HCT116 (cell line): ENCODE data around the gene LRG1. TPM values are rescaled to one million over a fixed set of nuclear protein-coding genes. Genes with fewer than 3 reads are reported as not detected.

Experiments
- ATAC-seq: fragments of 200-7000 bp; cut with Tn5 transposase; 2 replicates; pipeline ENCODE4 v1.9.1; 2020; ENCODE audit warnings: mild to moderate bottlenecking, moderate library complexity
- BruUV-seq: library from RNA; stranded (reverse); fragments of 400-500 nt; replicated peaks from 2 replicates; lab custom pipeline; 2021; lab: Mats Ljungman, UMichigan
- CTCF ChIA-PET: fragments of 300-600 bp; sonication (Branson Sonifier 250); formaldehyde crosslinking; loops from one replicate; lab custom pipeline; 2021; ENCODE audit warnings: antibody characterized with exemption; lab: Charles Lee
- POLR2A ChIA-PET: fragments of 300-600, 350-600 bp; sonication (Branson Sonifier 250); formaldehyde crosslinking; loops from one replicate; lab custom pipeline; 2021; ENCODE audit warnings: antibody characterized with exemption; lab: Charles Lee
- RAD21 ChIA-PET, 2 experiments: fragments of 300-600 bp; sonication (Branson Sonifier 250); formaldehyde crosslinking; loops; one replicate each; lab custom pipeline; 2023; ENCODE audit warnings: low total read pairs in 2 of 2; ENCODE audit not compliant: uncharacterized antibody in 2 of 2, unreplicated experiment in 2 of 2, low non-redundant PET in 1 of 2; lab: Charles Lee
- DNase-seq: peaks from one replicate; pipeline ENCODE4 v3.0.0-alpha.2; 2010; ENCODE audit warnings: low read depth, low spot score
- H2AFZ ChIP-seq: fragments of 200-600 bp; shearing (Covaris generic), sonication (generic); 2 replicates; pipeline ENCODE4 v1.6.1; 2017; ENCODE audit warnings: low read depth, mixed run types, mixed read lengths, antibody characterized with exemption, low read length; ENCODE audit not compliant: poor library complexity, severe bottlenecking
- H3K27ac ChIP-seq: 2 replicates; pipeline ENCODE4 v1.5.1; 2012; ENCODE audit warnings: low read depth, low read length
- H3K27me3 ChIP-seq: fragments of 200-600 bp; sonication (generic); 2 replicates; pipeline ENCODE4 v1.6.1; 2016; ENCODE audit warnings: mixed run types, low read length, mixed read lengths; ENCODE audit not compliant: insufficient read depth
- H3K36me3 ChIP-seq, 2 experiments: fragments of 200-500 bp in 1 of 2; fragments of 200-600 bp in 1 of 2; sonication (Bioruptor generic) in 1 of 2; sonication (generic) in 1 of 2; 2 replicates each; pipeline versions ENCODE4 v1.5.1 to v1.6.1; 2014 to 2016; ENCODE audit warnings: low read length in 2 of 2, inconsistent platforms in 1 of 2, mixed read lengths in 1 of 2, mixed run types in 1 of 2; ENCODE audit not compliant: insufficient read depth in 2 of 2, control insufficient read depth in 1 of 2
- H3K4me1 ChIP-seq, 2 experiments: fragments of 200-600 bp in 1 of 2; sonication (generic) in 1 of 2; 2 replicates each; pipeline versions ENCODE4 v1.5.1 to v1.6.1; 2012 to 2017; ENCODE audit warnings: low read length in 2 of 2, inconsistent platforms in 1 of 2, mild to moderate bottlenecking in 1 of 2, mixed read lengths in 1 of 2, mixed run types in 1 of 2, moderate library complexity in 1 of 2; ENCODE audit not compliant: insufficient read depth in 2 of 2, control insufficient read depth in 1 of 2
- H3K4me2 ChIP-seq: fragments of 200-600 bp; sonication (generic); 2 replicates; pipeline ENCODE4 v1.6.1; 2017; ENCODE audit warnings: mixed run types, low read length, mixed read lengths
- H3K4me3 ChIP-seq, 2 experiments: fragments of 200-600 bp in 1 of 2; sonication (generic) in 1 of 2; replicated peaks in 1 of 2; 2 replicates each; pipeline ENCODE4 v1.5.1; 2011 to 2016; ENCODE audit warnings: low read length in 2 of 2, control low read depth in 1 of 2, low read depth in 1 of 2, mild to moderate bottlenecking in 1 of 2, mixed read lengths in 1 of 2, mixed run types in 1 of 2
- H3K79me2 ChIP-seq: fragments of 200-600 bp; sonication (generic); 2 replicates; pipeline ENCODE4 v1.6.1; 2017; ENCODE audit warnings: mild to moderate bottlenecking, mixed run types, low read length, moderate library complexity, mixed read lengths; ENCODE audit not compliant: insufficient read depth
- H3K9ac ChIP-seq: fragments of 200-600 bp; sonication (generic); 2 replicates; pipeline ENCODE4 v1.6.1; 2016; ENCODE audit warnings: low read length, mixed read lengths
- H3K9me2 ChIP-seq: fragments of 200-600 bp; sonication (generic), shearing (Covaris generic); 2 replicates; pipeline ENCODE4 v1.6.1; 2017; ENCODE audit warnings: mixed run types, mild to moderate bottlenecking, moderate library complexity; ENCODE audit not compliant: insufficient read depth
- H3K9me3 ChIP-seq, 2 experiments: fragments of 200-500 bp in 1 of 2; fragments of 200-600 bp in 1 of 2; sonication (Bioruptor generic) in 1 of 2; sonication (generic) in 1 of 2; 2 replicates each; pipeline ENCODE4 v1.6.1; 2014 to 2017; ENCODE audit warnings: low read length in 2 of 2, mixed read lengths in 2 of 2, inconsistent platforms in 1 of 2, low read depth in 1 of 2, mild to moderate bottlenecking in 1 of 2, mixed run types in 1 of 2, moderate library complexity in 1 of 2; ENCODE audit not compliant: control insufficient read depth in 1 of 2, insufficient read depth in 1 of 2
- H4K20me1 ChIP-seq: fragments of 200-600 bp; sonication (generic), shearing (Covaris generic); 2 replicates; pipeline ENCODE4 v1.6.1; 2017; ENCODE audit warnings: mixed run types, mild to moderate bottlenecking, moderate library complexity; ENCODE audit not compliant: insufficient read depth
- CBX3 ChIP-seq: IDR thresholded peaks from 2 replicates; pipeline ENCODE4 v1.6.1; 2012; ENCODE audit warnings: low read depth
- EGR1 ChIP-seq: IDR thresholded peaks from 2 replicates; pipeline ENCODE4 v1.6.1; 2012; ENCODE audit warnings: low read depth
- EZH2phosphoT487 ChIP-seq: fragments of 200-600 bp; IDR thresholded peaks from 2 replicates; pipeline ENCODE4 v1.6.1; 2018; ENCODE audit warnings: antibody characterized with exemption, borderline replicate concordance
- FOSL1 ChIP-seq: IDR thresholded peaks from 2 replicates; pipeline ENCODE4 v1.6.1; 2012; ENCODE audit warnings: low read depth
- JUND ChIP-seq: IDR thresholded peaks from 2 replicates; pipeline ENCODE4 v1.6.1; 2012
- POLR2A ChIP-seq: IDR thresholded peaks from 2 replicates; pipeline ENCODE4 v1.7.0; 2011; ENCODE audit warnings: borderline replicate concordance; ENCODE audit not compliant: insufficient read depth, insufficient read length; ENCODE audit errors: extremely low read depth
- SIN3A ChIP-seq: IDR thresholded peaks from 2 replicates; pipeline ENCODE4 v1.6.1; 2012; ENCODE audit warnings: low read depth
- SP1 ChIP-seq: IDR thresholded peaks from 2 replicates; pipeline ENCODE4 v1.6.1; 2012; ENCODE audit warnings: low read depth
- TCF7L2 ChIP-seq: IDR thresholded peaks from 2 replicates; pipeline ENCODE4 v1.7.0; 2011; ENCODE audit warnings: borderline replicate concordance, inconsistent platforms; ENCODE audit not compliant: insufficient read depth, insufficient read length; ENCODE audit errors: extremely low read depth
- ZFX ChIP-seq: fragments of 450-650 bp; IDR thresholded peaks from 2 replicates; pipeline ENCODE4 v1.6.1; 2017
- intact Hi-C: fragments of 100-400 bp; cut with micrococcal nuclease; formaldehyde crosslinking; loops from 2 replicates; pipeline ENCODE4 v1.10.0; 2022
- total RNA-seq: library from RNA; stranded (reverse); gene quantifications from one replicate; pipeline ENCODE4 v1.2.1, GENCODE V29; 2021; ENCODE audit not compliant: unreplicated experiment
- TF ChIP-seq, protein P1 (sequence below), 3 experiments: fragments of 200-600 bp in 1 of 3; sonication (generic) in 1 of 3; IDR thresholded peaks in 2 of 3; conservative IDR thresholded peaks in 1 of 3; 2 replicates each; pipeline ENCODE4 v1.5.1; 2012 to 2017; ENCODE audit warnings: low read depth in 2 of 3, low read length in 2 of 3, antibody characterized with exemption in 1 of 3, borderline replicate concordance in 1 of 3, control low read depth in 1 of 3, mild to moderate bottlenecking in 1 of 3, mixed read lengths in 1 of 3, mixed run types in 1 of 3, moderate library complexity in 1 of 3; ENCODE audit not compliant: insufficient read depth in 1 of 3
- TF ChIP-seq, protein P2 (sequence below): IDR thresholded peaks from 2 replicates; pipeline ENCODE4 v1.6.1; 2011; ENCODE audit warnings: mild to moderate bottlenecking, low read length, moderate library complexity; ENCODE audit not compliant: insufficient replicate concordance; ENCODE audit errors: extremely low read depth
- TF ChIP-seq, protein P3 (sequence below): IDR thresholded peaks from 2 replicates; pipeline ENCODE4 v1.6.1; 2012

LRG1 gene
- total RNA-seq, 1 experiment from 2014 or later, result 1.3 TPM

DNA sequence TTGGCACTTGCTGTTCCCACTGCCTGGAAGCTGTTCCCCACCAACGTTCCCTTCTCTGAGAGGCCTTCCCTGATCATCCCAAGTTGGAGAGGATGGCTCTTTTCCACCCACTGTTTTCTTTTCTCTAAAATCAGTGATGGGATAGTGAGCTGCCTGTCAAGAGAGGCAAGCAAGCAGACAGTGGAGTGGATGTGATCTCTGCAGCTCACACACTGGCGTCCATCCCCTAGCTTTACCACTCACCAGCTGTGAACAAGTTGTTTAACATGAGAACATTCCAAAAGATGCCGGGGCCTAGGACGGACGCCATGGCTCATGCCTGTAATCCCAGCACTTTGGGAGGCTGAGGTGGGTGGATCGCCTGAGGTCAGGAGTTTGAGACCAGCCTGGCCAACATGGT, 47.7 kb upstream of the LRG1 start (continued):
- TF ChIP-seq, protein P1, sequence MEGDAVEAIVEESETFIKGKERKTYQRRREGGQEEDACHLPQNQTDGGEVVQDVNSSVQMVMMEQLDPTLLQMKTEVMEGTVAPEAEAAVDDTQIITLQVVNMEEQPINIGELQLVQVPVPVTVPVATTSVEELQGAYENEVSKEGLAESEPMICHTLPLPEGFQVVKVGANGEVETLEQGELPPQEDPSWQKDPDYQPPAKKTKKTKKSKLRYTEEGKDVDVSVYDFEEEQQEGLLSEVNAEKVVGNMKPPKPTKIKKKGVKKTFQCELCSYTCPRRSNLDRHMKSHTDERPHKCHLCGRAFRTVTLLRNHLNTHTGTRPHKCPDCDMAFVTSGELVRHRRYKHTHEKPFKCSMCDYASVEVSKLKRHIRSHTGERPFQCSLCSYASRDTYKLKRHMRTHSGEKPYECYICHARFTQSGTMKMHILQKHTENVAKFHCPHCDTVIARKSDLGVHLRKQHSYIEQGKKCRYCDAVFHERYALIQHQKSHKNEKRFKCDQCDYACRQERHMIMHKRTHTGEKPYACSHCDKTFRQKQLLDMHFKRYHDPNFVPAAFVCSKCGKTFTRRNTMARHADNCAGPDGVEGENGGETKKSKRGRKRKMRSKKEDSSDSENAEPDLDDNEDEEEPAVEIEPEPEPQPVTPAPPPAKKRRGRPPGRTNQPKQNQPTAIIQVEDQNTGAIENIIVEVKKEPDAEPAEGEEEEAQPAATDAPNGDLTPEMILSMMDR (IDR thresholded peaks at IDR 0.05 in 2 of 3, conservative IDR thresholded peaks at IDR 0.05 in 1 of 3; ENCODE audit: borderline replicate concordance in 1 of 3, insufficient read depth in 1 of 3, low read depth in 2 of 3, low read length in 2 of 3), result no peak
- no peak for TF ChIP-seq TCF7L2
- no peak for TF ChIP-seq SIN3A
- TF ChIP-seq POLR2A, result no peak
- TF ChIP-seq JUND, result no peak
- TF ChIP-seq, protein P2, sequence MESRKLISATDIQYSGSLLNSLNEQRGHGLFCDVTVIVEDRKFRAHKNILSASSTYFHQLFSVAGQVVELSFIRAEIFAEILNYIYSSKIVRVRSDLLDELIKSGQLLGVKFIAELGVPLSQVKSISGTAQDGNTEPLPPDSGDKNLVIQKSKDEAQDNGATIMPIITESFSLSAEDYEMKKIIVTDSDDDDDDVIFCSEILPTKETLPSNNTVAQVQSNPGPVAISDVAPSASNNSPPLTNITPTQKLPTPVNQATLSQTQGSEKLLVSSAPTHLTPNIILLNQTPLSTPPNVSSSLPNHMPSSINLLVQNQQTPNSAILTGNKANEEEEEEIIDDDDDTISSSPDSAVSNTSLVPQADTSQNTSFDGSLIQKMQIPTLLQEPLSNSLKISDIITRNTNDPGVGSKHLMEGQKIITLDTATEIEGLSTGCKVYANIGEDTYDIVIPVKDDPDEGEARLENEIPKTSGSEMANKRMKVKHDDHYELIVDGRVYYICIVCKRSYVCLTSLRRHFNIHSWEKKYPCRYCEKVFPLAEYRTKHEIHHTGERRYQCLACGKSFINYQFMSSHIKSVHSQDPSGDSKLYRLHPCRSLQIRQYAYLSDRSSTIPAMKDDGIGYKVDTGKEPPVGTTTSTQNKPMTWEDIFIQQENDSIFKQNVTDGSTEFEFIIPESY, result no peak
- TF ChIP-seq SP1, result no peak
- TF ChIP-seq CBX3, result no peak

DNA sequence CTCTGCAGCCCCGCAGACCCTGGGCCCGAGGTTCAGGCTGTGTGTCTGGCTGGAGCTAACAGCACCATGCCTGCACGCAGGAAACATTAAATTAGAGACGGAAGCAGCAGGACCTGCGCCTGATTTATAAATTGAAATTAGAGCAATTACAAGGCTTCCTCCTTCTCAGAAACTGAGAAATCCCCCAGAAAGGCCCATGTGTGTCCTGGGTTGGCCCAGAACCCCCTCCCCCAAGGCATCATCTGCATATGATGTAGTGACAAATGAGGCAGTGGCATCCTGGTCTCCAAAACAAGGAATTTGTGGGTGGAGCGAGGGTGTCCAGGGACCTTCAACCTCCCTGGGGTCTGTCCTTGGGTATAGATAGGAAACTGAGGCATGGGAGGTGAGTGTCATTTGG, 46.9 kb upstream of the LRG1 start:
- Histone ChIP-seq H3K4me3 (no peak overlapping the region), H3K4me2 (no peak overlapping the region), H3K79me2 (no peaks in the 10 kb centered on the region), H4K20me1 (no peaks in the 10 kb centered on the region), H3K4me1 (peaks cover 13 to 43% of the 10 kb centered on the region in 2 experiments; a peak in 3 of 4 replicates), H3K27me3 (no peaks in the 10 kb centered on the region), H2AFZ (no peak overlapping the region), H3K36me3 (no peaks in the 10 kb centered on the region), H3K9me3 (no peaks in the 10 kb centered on the region), H3K27ac (no peak overlapping the region), H3K9ac (no peak overlapping the region), H3K9me2 (no peaks in the 10 kb centered on the region)
- ChIA-PET POLR2A (no interaction called here), RAD21 (no interaction called here), CTCF (no interaction called here)
- DNase-seq (no peak), ATAC-seq (no peak)
- intact Hi-C loops, result no loop called here
- TF ChIP-seq EZH2phosphoT487 (no peak), ZFX (no peak), FOSL1 (no peak), TCF7L2 (no peak), EGR1 (no peak)
- TF ChIP-seq, protein P3, sequence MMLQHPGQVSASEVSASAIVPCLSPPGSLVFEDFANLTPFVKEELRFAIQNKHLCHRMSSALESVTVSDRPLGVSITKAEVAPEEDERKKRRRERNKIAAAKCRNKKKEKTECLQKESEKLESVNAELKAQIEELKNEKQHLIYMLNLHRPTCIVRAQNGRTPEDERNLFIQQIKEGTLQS, result no peak
- TF ChIP-seq, protein P2, result no peak
- BruUV-seq, result no TSS peak
